ENCODE data around the gene TSHZ3.

TSHZ3 gene

GRCh38 chr19:31256593-31256960 lies 92.7 kb downstream of the TSHZ3 start:
- no peak for TF ChIP-seq CTCF (IDR thresholded peaks at IDR 0.05; ENCODE audit: insufficient read depth, low read depth, low read length, missing control alignments)
- H3K4me3 ChIP-seq (ENCODE audit: low read depth, low read length) = no peak overlapping the region
- DNase-seq (ENCODE audit: low read depth) = no peak

- no peak for DNase-seq (ENCODE audit: low read depth)
Observed at GRCh38 chr19:31255831-31256592, 93.2 kb downstream of the TSHZ3 start.

GRCh38 chr19:31255174-31255799 lies 93.9 kb downstream of the TSHZ3 start:
- TF ChIP-seq CTCF (IDR thresholded peaks at IDR 0.05; ENCODE audit: insufficient read depth, low read depth, low read length, missing control alignments) = no peak
- DNase-seq (ENCODE audit: low read depth) = no peak
- H3K4me3 ChIP-seq (ENCODE audit: low read depth, low read length) = no peak overlapping the region

More at GRCh38 chr19:31255831-31256592, 93.2 kb downstream of the TSHZ3 start:
- no peak overlapping the region for H3K4me3 ChIP-seq (ENCODE audit: low read depth, low read length)
- no peak for TF ChIP-seq CTCF (IDR thresholded peaks at IDR 0.05; ENCODE audit: insufficient read depth, low read depth, low read length, missing control alignments)

- TF ChIP-seq CTCF (IDR thresholded peaks at IDR 0.05; ENCODE audit: insufficient read depth, low read depth, low read length, missing control alignments) = no peak
- no peak for DNase-seq (ENCODE audit: low read depth)
- no peak overlapping the region for H3K4me3 ChIP-seq (ENCODE audit: low read depth, low read length)
Observed at GRCh38 chr19:31254611-31255010, 94.6 kb downstream of the TSHZ3 start.

- DNase-seq (ENCODE audit: low read depth) = no peak
- no peak overlapping the region for H3K4me3 ChIP-seq (ENCODE audit: low read depth, low read length)
- TF ChIP-seq CTCF (IDR thresholded peaks at IDR 0.05; ENCODE audit: insufficient read depth, low read depth, low read length, missing control alignments) = no peak
Observed at GRCh38 chr19:31254180-31254551, 95.1 kb downstream of the TSHZ3 start.

GRCh38 chr19:31253526-31254179 lies 95.6 kb downstream of the TSHZ3 start:
- TF ChIP-seq CTCF (IDR thresholded peaks at IDR 0.05; ENCODE audit: insufficient read depth, low read depth, low read length, missing control alignments) = no peak
- H3K4me3 ChIP-seq (ENCODE audit: low read depth, low read length) = no peak overlapping the region
- DNase-seq (ENCODE audit: low read depth) = no peak

All from GM12865 (cell line).